Tibial nerve (tissue), 4 donors: ENCODE data around the gene MICAL2. TPM values are rescaled to one million over a fixed set of nuclear protein-coding genes. Genes with fewer than 3 reads are reported as not detected.

ENCODE experiments used
- DNase-seq, 2 donors: peaks; one replicate each; pipeline ENCODE4 v3.0.0-alpha.2; 2019; ENCODE audit warnings: low spot score in 2 of 2
- H3K27ac ChIP-seq, 4 donors: fragments of 200-600 bp; sonication (generic) in 3 of 4; one replicate each; pipeline ENCODE4 v1.5.1; 2017 to 2019; ENCODE audit warnings: mild to moderate bottlenecking in 1 of 4
- H3K27me3 ChIP-seq, 2 donors: fragments of 200-600 bp; sonication (generic) in 1 of 2; one replicate each; pipeline versions ENCODE4 v1.5.1 to v1.6.0; 2017 to 2019
- H3K36me3 ChIP-seq, 3 donors: fragments of 200-600 bp; sonication (generic); one replicate each; pipeline ENCODE4 v1.5.1; 2018 to 2019
- H3K4me1 ChIP-seq, 4 donors: fragments of 200-600 bp; sonication (generic) in 3 of 4; one replicate each; pipeline ENCODE4 v1.5.1; 2017 to 2019
- H3K4me3 ChIP-seq, 4 donors: fragments of 200-600 bp; sonication (generic) in 3 of 4; one replicate each; pipeline ENCODE4 v1.5.1; 2017 to 2019; ENCODE audit warnings: mild to moderate bottlenecking in 1 of 4, moderate library complexity in 1 of 4
- H3K9me3 ChIP-seq, 4 donors: fragments of 200-600 bp; sonication (generic) in 3 of 4; one replicate each; pipeline ENCODE4 v1.5.1; 2017 to 2019
- EP300 ChIP-seq, 2 donors: sonication (generic); formaldehyde crosslinking; IDR thresholded peaks; one replicate each; pipeline ENCODE4 v1.6.1; 2017; ENCODE audit warnings: antibody characterized with exemption in 2 of 2, mild to moderate bottlenecking in 1 of 2
- POLR2A ChIP-seq, 2 donors: fragments of 450-650 bp; IDR thresholded peaks; one replicate each; pipeline ENCODE4 v1.6.1; 2017; ENCODE audit warnings: antibody characterized with exemption in 2 of 2, mild to moderate bottlenecking in 2 of 2, moderate library complexity in 2 of 2
- WGBS, 2 donors: methylation state at CpG; one replicate each; pipeline ENCODE4 v1.1.5; 2018; 5-methylcytosine and 5-hydroxymethylcytosine counted together
- total RNA-seq, 4 donors: library from RNA; depleted of rRNA; stranded (reverse); fragments of >200 nt; gene quantifications; one replicate each; pipeline ENCODE4 v1.1.0, GENCODE V29; 2016
- TF ChIP-seq, protein P1 (sequence below), 5 experiments: fragments of 200-600 bp in 3 of 5; fragments of 450-650 bp in 2 of 5; sonication (generic) in 3 of 5; IDR thresholded peaks; one replicate each; pipeline ENCODE4 v1.5.1; 2016 to 2019; ENCODE audit warnings: antibody characterized with exemption in 5 of 5, mild to moderate bottlenecking in 3 of 5, moderate library complexity in 2 of 5

The MICAL2 gene
- total RNA-seq, 4 donors from 2014 or later, result 87.0 to 136 (median 101) TPM

DNA sequence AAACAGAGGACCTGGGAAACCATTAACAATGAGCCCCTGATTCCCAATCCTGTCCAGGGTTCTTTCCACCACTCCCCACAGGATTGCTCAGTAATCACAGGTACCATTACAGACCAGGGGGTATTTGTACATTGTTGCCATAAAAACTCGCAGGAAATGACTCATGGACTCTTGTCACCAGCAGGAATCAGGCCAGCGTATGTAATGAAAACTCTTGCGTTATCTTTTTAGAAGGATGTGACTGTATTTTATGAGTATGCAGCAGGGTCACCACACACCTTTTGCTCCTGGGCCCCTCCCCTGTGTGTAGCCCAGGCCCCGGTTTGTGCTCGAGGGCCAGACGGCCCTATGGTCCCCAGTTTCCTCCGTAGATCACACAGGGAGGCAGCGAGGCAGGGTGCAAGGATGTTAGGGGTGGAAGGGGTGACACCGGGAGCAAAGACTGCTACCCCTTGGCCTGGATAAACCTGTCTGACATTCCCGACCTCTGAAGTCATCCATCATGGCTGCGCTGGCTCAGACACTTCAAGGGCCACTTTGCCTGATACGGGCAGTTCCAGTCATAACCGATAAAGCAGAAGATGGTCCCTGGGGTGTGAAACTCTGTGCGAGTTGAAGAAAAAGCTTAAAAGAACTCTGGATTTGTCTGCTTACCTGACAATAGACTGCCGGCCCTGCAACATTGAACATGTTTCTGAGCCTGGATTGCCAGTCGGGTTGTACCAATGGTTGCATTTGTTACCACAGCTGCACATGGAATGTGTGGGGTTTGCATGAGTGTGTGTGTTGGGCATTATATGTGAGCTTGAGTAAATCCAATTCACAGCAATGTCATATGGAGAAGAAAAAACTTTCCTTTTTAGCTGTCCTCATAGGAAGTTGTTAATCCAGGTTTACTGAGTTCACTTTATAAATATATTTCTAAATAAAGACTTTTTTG is 56.9 kb downstream of the MICAL2 start:
- Histone ChIP-seq H3K27me3 (no peaks in the 10 kb centered on the region), H3K36me3 (no peaks in the 10 kb centered on the region), H3K27ac (peak overlapping the region in 3 of 4 donors; percentile 35 to 55 (median 45)), H3K4me3 (no peak overlapping the region), H3K4me1 (peaks cover 0 to 60% (median 9%) of the 10 kb centered on the region in 4 donors), H3K9me3 (no peaks in the 10 kb centered on the region)
- DNase-seq, result no peak
- TF ChIP-seq, protein P1, sequence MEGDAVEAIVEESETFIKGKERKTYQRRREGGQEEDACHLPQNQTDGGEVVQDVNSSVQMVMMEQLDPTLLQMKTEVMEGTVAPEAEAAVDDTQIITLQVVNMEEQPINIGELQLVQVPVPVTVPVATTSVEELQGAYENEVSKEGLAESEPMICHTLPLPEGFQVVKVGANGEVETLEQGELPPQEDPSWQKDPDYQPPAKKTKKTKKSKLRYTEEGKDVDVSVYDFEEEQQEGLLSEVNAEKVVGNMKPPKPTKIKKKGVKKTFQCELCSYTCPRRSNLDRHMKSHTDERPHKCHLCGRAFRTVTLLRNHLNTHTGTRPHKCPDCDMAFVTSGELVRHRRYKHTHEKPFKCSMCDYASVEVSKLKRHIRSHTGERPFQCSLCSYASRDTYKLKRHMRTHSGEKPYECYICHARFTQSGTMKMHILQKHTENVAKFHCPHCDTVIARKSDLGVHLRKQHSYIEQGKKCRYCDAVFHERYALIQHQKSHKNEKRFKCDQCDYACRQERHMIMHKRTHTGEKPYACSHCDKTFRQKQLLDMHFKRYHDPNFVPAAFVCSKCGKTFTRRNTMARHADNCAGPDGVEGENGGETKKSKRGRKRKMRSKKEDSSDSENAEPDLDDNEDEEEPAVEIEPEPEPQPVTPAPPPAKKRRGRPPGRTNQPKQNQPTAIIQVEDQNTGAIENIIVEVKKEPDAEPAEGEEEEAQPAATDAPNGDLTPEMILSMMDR (IDR thresholded peaks at IDR 0.05), result no peak
- peak in 1 of 2 donors; percentile 5 for TF ChIP-seq EP300 (IDR thresholded peaks at IDR 0.05)
- TF ChIP-seq POLR2A (IDR thresholded peaks at IDR 0.05), result no peak
- 81 to 83% methylated on average over 15 to 16 of the region's 16 CpGs for WGBS, 2 donors

DNA sequence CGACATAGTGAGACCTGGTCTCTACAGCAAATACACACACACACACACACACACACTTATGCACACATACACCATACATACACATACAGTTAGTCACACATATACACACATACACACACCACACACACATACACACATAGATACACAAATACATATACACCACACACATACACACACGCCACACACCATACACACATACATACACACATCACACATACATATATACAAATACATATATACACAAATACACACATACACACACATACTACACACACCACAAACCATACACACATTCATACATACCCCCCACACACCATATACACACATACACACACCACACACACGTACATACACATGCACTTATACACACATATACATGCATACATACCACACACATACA is 57.7 kb downstream of the MICAL2 start:
- Histone ChIP-seq H3K9me3 (no peaks in the 10 kb centered on the region), H3K27ac (peak overlapping the region in 1 of 4 donors; percentile 55), H3K4me1 (peaks cover 0 to 59% (median 10%) of the 10 kb centered on the region in 4 donors), H3K36me3 (no peaks in the 10 kb centered on the region), H3K27me3 (no peaks in the 10 kb centered on the region), H3K4me3 (no peak overlapping the region)
- TF ChIP-seq EP300 (IDR thresholded peaks at IDR 0.05) (no peak), POLR2A (IDR thresholded peaks at IDR 0.05) (no peak)
- TF ChIP-seq, protein P1 (IDR thresholded peaks at IDR 0.05), result no peak
- whole genome bisulfite sequencing, 2 donors, result 92 to 96% methylated on average over 3 of the region's 3 CpGs
- DNase-seq, result no peak

DNA sequence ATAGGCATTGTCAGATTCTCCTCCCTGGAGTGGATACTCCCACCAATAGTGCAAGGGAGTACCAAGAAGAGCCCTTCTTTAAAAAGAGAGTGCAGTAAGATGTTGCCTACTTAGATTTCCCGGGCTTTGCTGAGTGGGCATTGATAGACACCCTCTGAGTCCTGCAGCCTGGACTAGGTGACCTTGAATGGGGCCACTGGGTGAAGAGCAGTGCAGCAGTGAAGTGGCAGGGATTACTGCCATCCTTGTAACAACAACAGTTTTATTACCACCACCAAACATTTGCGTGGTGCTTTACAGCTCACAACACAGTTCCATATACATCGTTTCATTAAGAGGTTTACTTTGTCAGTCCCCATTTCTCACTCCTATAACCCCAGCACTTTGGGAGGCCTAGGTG is 59.4 kb downstream of the MICAL2 start:
- peak overlapping the region in 1 of 4 donors; percentile 73 for H3K27ac ChIP-seq
- no peaks in the 10 kb centered on the region for H3K27me3 ChIP-seq
- peaks cover 0 to 46% (median 8%) of the 10 kb centered on the region in 4 donors for H3K4me1 ChIP-seq
- no peak overlapping the region for H3K4me3 ChIP-seq
- no peak for TF ChIP-seq POLR2A (IDR thresholded peaks at IDR 0.05)
- TF ChIP-seq EP300 (IDR thresholded peaks at IDR 0.05), result no peak
- TF ChIP-seq, protein P1 (IDR thresholded peaks at IDR 0.05), result no peak
- DNase-seq, result no peak
- no peaks in the 10 kb centered on the region for H3K9me3 ChIP-seq
- 73 to 77% methylated on average over 3 of the region's 3 CpGs for WGBS, 2 donors
- no peaks in the 10 kb centered on the region for H3K36me3 ChIP-seq

DNA sequence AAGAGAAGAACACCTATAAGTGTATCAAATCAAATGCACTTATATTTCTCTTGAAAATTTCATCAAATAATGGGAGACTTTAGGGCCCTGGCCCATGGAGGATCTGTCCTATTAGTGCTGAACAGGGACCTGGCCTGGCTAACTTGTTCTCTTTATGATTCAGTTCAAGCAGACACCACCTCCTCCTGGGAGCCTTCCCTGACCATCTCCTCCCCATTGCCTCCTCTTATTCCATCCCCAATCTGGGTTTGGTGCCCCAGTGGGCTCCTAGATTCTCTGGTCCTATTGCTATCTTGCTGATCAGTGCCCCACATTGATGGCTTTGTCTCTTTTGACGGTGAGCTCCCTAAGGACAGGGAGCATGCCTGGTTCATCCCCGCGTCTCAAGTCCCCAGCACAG is 60.1 kb downstream of the MICAL2 start:
- Histone ChIP-seq H3K27ac (peak overlapping the region in 2 of 4 donors; percentile 73 to 82), H3K4me1 (peaks cover 0 to 43% (median 8%) of the 10 kb centered on the region in 4 donors), H3K9me3 (no peaks in the 10 kb centered on the region), H3K36me3 (no peaks in the 10 kb centered on the region), H3K27me3 (no peaks in the 10 kb centered on the region), H3K4me3 (no peak overlapping the region)
- 70 to 83% methylated on average over 3 of the region's 3 CpGs for WGBS, 2 donors
- no peak for TF ChIP-seq EP300 (IDR thresholded peaks at IDR 0.05)
- DNase-seq, result no peak

DNA sequence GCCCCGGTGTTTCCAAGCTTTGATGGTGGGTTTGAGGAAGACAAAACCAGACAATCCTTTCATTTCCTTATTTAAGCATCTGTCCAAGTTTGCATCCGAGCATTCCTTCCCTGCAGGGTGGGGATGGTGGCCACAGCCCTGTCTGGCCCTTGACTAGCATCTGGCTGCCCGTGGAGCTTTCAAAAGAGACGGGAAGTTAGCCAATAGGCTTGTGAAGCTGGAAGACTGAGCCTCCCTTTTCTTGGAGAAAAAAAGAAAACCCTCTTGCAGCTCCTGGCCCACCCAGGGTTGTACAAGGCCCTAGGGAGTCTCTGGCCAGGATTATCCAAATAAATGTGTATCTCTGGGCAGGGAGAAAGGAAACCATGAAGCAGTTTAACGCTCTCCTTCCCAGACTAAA is 60.6 kb downstream of the MICAL2 start:
- peak; percentile 42 to 60 for DNase-seq
- H3K4me1 ChIP-seq, result peaks cover 0 to 42% (median 8%) of the 10 kb centered on the region in 4 donors
- H3K9me3 ChIP-seq, result no peaks in the 10 kb centered on the region
- peak overlapping the region in 2 of 4 donors; percentile 73 to 82 for H3K27ac ChIP-seq
- WGBS, 2 donors, result 37 to 41% methylated on average over 5 of the region's 5 CpGs
- H3K36me3 ChIP-seq, result no peaks in the 10 kb centered on the region
- H3K27me3 ChIP-seq, result no peaks in the 10 kb centered on the region
- no peak overlapping the region for H3K4me3 ChIP-seq
- TF ChIP-seq, protein P1 (IDR thresholded peaks at IDR 0.05), result no peak
- peak in 1 of 2 donors; percentile 59 for TF ChIP-seq EP300 (IDR thresholded peaks at IDR 0.05)
